Pancreas (tissue), 10 donors: ENCODE measurements around the gene RAB3A. TPM values are rescaled to one million over a fixed set of nuclear protein-coding genes. Genes with fewer than 3 reads are reported as not detected.

ENCODE experiments used
- ATAC-seq, 4 donors: fragments of 200-7000 bp; cut with Tn5 transposase; one replicate each; pipeline versions ENCODE4 v1.8.0 to v1.9.1; 2020; ENCODE audit warnings: mild to moderate bottlenecking in 4 of 4, moderate library complexity in 4 of 4
- DNase-seq, 6 donors: peaks; one replicate each; pipeline ENCODE4 v3.0.0-alpha.2; 2020
- FAIRE-seq: peaks from 2 replicates; lab custom pipeline; 2012; peaks lifted over from hg19 to GRCh38; lab: Jason Lieb, UNC
- H3K27ac ChIP-seq, 4 donors: fragments of 200-600 bp; sonication (generic); 1 replicate in 3 of 4; 2 replicates in 1 of 4; pipeline versions ENCODE4 v1.5.0 to v1.8.0; 2020
- H3K27me3 ChIP-seq, 4 donors: fragments of 200-600 bp; one replicate each; pipeline ENCODE4 v1.8.0; 2021
- H3K36me3 ChIP-seq, 3 donors: fragments of 200-600 bp; sonication (generic) in 1 of 3; one replicate each; pipeline versions ENCODE4 v1.5.0 to v1.8.0; 2020 to 2021
- H3K4me1 ChIP-seq, 3 donors: fragments of 200-600 bp; one replicate each; pipeline ENCODE4 v1.8.0; 2021
- H3K4me3 ChIP-seq, 4 donors: fragments of 200-600 bp; sonication (generic) in 2 of 4; one replicate each; pipeline versions ENCODE4 v1.5.0 to v1.8.0; 2020 to 2021
- H3K9me3 ChIP-seq, 4 donors: fragments of 200-600 bp; one replicate each; pipeline ENCODE4 v1.8.0; 2021
- CTCF ChIP-seq, 4 donors: fragments of 200-600 bp; sonication (generic) in 3 of 4; IDR thresholded peaks; one replicate each; pipeline versions ENCODE4 v1.5.0 to v1.8.0; 2021; ENCODE audit warnings: antibody characterized with exemption in 4 of 4
- WGBS, 2 donors: extraction: QIAGEN DNeasy Blood & Tissue Kit; methylation state at CpG; one replicate each; pipeline ENCODE4 v1.1.7; 2013; 5-methylcytosine and 5-hydroxymethylcytosine counted together
- intact Hi-C, 3 donors: fragments of 100-400 bp; cut with DNase I; formaldehyde crosslinking; loops; one replicate each; pipeline versions ENCODE4 v1.11.1 to v1.14.2; 2022
- polyA plus RNA-seq, 2 donors: library from polyadenylated mRNA; stranded (reverse); fragments of 200-250 nt; gene quantifications; one replicate each; pipeline ENCODE4 v1.2.3, GENCODE V29; 2013
- total RNA-seq, 6 donors: library from RNA; stranded (reverse); fragmentation: NEBNext Ultra II Directional in 4 of 6; extraction: Animal tissue kit (Norgen Biotek cat#: 25700) in 4 of 6; gene quantifications; one replicate each; pipeline versions ENCODE4 v1.2.1 to v1.2.4, GENCODE V29; 2021 to 2023
- donor health status: healthy with polysubstance abuse.
- donor health status: DM: no; HTN: no; CAD: no; lungs with moderate emphysema.
- donor health status: DM: no; HTN: no; CAD: no.
- donor health status: control.
- donor health status: control.
- donor health status: Bipolar disorder and iron deficiency.
- donor health status: DM: yes; HTN: yes; CAD: no.
- donor health status: DM: no; HTN: no; CAD: no.
- donor health status: DM: no; HTN: no; CAD: no.
- donor health status: DM: yes; HTN: yes; CAD: no.

The RAB3A gene
- total and polyA plus RNA-seq, 8 donors, result 0.79 to 4.4 (median 1.8) TPM

- H3K27ac ChIP-seq, result no peak overlapping the region
- H3K4me3 ChIP-seq, result peak overlapping the region in 1 of 4 donors; percentile 17
- ATAC-seq (no peak), FAIRE-seq (no peak), DNase-seq (peak in 2 of 6 donors; percentile 37 to 74)
- H3K4me1 ChIP-seq, result peaks cover 0 to 4% (median 4%) of the 10 kb centered on the region in 3 donors
- TF ChIP-seq CTCF (IDR thresholded peaks at IDR 0.05), result no peak
- H3K9me3 ChIP-seq, result no peaks in the 10 kb centered on the region
- no peaks in the 10 kb centered on the region for H3K27me3 ChIP-seq
- H3K36me3 ChIP-seq, result no peaks in the 10 kb centered on the region
- WGBS, 2 donors, result 3 to 4% methylated on average over 22 to 32 of the region's 33 CpGs
- intact Hi-C loops, result no loop called here
Measured at GRCh38 chr19:18220632-18221275, 16.9 kb upstream of the RAB3A start.

- DNase-seq (peak in 1 of 6 donors; percentile 64), FAIRE-seq (no peak), ATAC-seq (no peak)
- Histone ChIP-seq H3K4me1 (peaks cover 0 to 4% (median 4%) of the 10 kb centered on the region in 3 donors), H3K4me3 (no peak overlapping the region), H3K9me3 (no peaks in the 10 kb centered on the region), H3K27me3 (no peaks in the 10 kb centered on the region), H3K27ac (no peak overlapping the region), H3K36me3 (no peaks in the 10 kb centered on the region)
- no peak for TF ChIP-seq CTCF (IDR thresholded peaks at IDR 0.05)
- WGBS, 2 donors, result 50 to 52% methylated on average over 28 of the region's 28 CpGs
- intact Hi-C loops, result loop anchor here in 1 of 3 donors (10.0 kb wide), 1 partner anchor 45 kb away; no protein-coding TSS in a partner anchor
Measured at GRCh38 chr19:18219911-18220631, 16.2 kb upstream of the RAB3A start.

GRCh38 chr19:18218600-18218999 is 14.8 kb upstream of the RAB3A start:
- no peak overlapping the region for H3K4me3 ChIP-seq
- no peak overlapping the region for H3K27ac ChIP-seq
- H3K27me3 ChIP-seq, result no peaks in the 10 kb centered on the region
- H3K4me1 ChIP-seq, result no peaks in the 10 kb centered on the region
- ATAC-seq (no peak), FAIRE-seq (no peak), DNase-seq (no peak)
- no peak for TF ChIP-seq CTCF (IDR thresholded peaks at IDR 0.05)
- no peaks in the 10 kb centered on the region for H3K36me3 ChIP-seq
- WGBS, 2 donors, result 84 to 87% methylated on average over 3 of the region's 3 CpGs
- H3K9me3 ChIP-seq, result no peaks in the 10 kb centered on the region
- intact Hi-C loops, result loop anchor here in 1 of 3 donors (10.0 kb wide), 1 partner anchor 46 kb away; no protein-coding TSS in a partner anchor

- DNase-seq, result no peak
- H3K27me3 ChIP-seq, result no peaks in the 10 kb centered on the region
- WGBS, 2 donors, result 76 to 85% methylated on average over 17 of the region's 17 CpGs
- no peak overlapping the region for H3K27ac ChIP-seq
- intact Hi-C loops, result loop anchor here in 1 of 3 donors (10.0 kb wide), 1 partner anchor 47 kb away; no protein-coding TSS in a partner anchor
- H3K4me3 ChIP-seq, result no peak overlapping the region
- no peaks in the 10 kb centered on the region for H3K36me3 ChIP-seq
- no peak for ATAC-seq
- no peak for FAIRE-seq
- no peak for TF ChIP-seq CTCF (IDR thresholded peaks at IDR 0.05)
- no peaks in the 10 kb centered on the region for H3K9me3 ChIP-seq
- H3K4me1 ChIP-seq, result no peaks in the 10 kb centered on the region
Measured at GRCh38 chr19:18218159-18218558, 14.3 kb upstream of the RAB3A start.
